HG03175 (cell line): ENCODE measurements around the gene FGD6.
"Not testable (repeated sequence)": the region's sequence is repeated elsewhere in the genome, so short reads cannot be mapped to it uniquely, and the experiment has no call there.

Experiments used
- ATAC-seq: cut with Tn5 transposase; IDR thresholded peaks from one replicate; pipeline ENCODE4 v1.9.1; 2021; ENCODE audit warnings: mild to moderate bottlenecking, moderate library complexity; ENCODE audit not compliant: unreplicated experiment

Gene FGD6

GRCh38 chr12:95131589-95132340, 85.5 kb downstream of the FGD6 start:
- ATAC-seq, result no peak

GRCh38 chr12:95130096-95130495, 87.2 kb downstream of the FGD6 start:
- no peak for ATAC-seq

GRCh38 chr12:95129115-95129514, 88.2 kb downstream of the FGD6 start:
- ATAC-seq, result no peak

- no peak for ATAC-seq
Measured at GRCh38 chr12:95126736-95127135, 90.5 kb downstream of the FGD6 start.

- no peak for ATAC-seq
Measured at GRCh38 chr12:95126076-95126475, 91.2 kb downstream of the FGD6 start.

GRCh38 chr12:95124106-95124505, 93.2 kb downstream of the FGD6 start:
- no peak for ATAC-seq

- no peak for ATAC-seq
Measured at GRCh38 chr12:95118788-95119179, 98.5 kb downstream of the FGD6 start.

GRCh38 chr12:95118138-95118787, 99.0 kb downstream of the FGD6 start:
- no peak for ATAC-seq

- ATAC-seq, result peak; percentile 75
Measured at GRCh38 chr12:95117178-95117599, 100.1 kb downstream of the FGD6 start.

GRCh38 chr12:95116773-95117172, 100.5 kb downstream of the FGD6 start:
- ATAC-seq, result no peak

GRCh38 chr12:95116341-95116740, 100.9 kb downstream of the FGD6 start:
- ATAC-seq, result no peak

GRCh38 chr12:95115641-95116040, 101.6 kb downstream of the FGD6 start:
- ATAC-seq, result no peak

GRCh38 chr12:95114766-95115405, 102.4 kb downstream of the FGD6 start:
- ATAC-seq, result no peak

GRCh38 chr12:95107362-95107761, 109.9 kb downstream of the FGD6 start:
- no peak for ATAC-seq

- ATAC-seq, result no peak
Measured at GRCh38 chr12:95105540-95105939, 111.7 kb downstream of the FGD6 start.

GRCh38 chr12:95104919-95105452, 112.3 kb downstream of the FGD6 start:
- ATAC-seq, result no peak

GRCh38 chr12:95102916-95103671, 114.2 kb downstream of the FGD6 start:
- peak; percentile 96 for ATAC-seq

- ATAC-seq, result not testable (repeated sequence)
Measured at GRCh38 chr12:95101957-95102356, 115.3 kb downstream of the FGD6 start.

- no peak for ATAC-seq
Measured at GRCh38 chr12:95100264-95101190, 116.7 kb downstream of the FGD6 start.

GRCh38 chr12:95099270-95099790, 117.9 kb downstream of the FGD6 start:
- ATAC-seq, result no peak
